Stimulated activated CD4-positive, alpha-beta T cell treated with anti-CD3 and anti-CD28 coated beads, TNF-alpha, amount 100 ng/mL, for 1 hour (primary cell): ENCODE results near the gene ETS2.

Source experiments
- DNase-seq, 3 donors: peaks; one replicate each; pipeline ENCODE4 v3.0.0-alpha.2; 2020; ENCODE audit warnings: low read depth in 3 of 3, low spot score in 1 of 3

Gene ETS2

GRCh38 chr21:38858026-38858811 lies 52.5 kb downstream of the ETS2 start:
- DNase-seq = no peak

GRCh38 chr21:38858812-38859205 lies 53.1 kb downstream of the ETS2 start:
- no peak for DNase-seq

DNA sequence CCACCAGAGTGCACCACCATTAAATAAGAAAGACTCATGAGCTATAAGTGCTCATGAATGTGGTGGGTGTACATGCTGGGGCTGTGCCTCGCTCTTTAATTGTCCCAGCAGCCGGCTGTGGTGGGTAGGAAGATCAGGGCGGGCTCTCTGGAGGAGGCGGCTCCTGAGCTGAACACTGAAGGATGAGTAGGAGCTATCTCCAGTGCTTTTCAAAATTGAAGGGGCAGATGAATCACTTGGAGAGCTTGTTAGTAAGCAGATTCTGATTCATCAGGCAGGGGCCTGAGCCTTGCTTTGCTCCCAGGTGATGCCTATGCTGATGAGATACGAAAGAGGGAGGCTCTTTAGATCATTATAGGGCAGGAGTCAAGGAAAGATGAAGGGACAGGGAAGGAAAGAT lies 54.1 kb downstream of the ETS2 start:
- DNase-seq = no peak

DNA sequence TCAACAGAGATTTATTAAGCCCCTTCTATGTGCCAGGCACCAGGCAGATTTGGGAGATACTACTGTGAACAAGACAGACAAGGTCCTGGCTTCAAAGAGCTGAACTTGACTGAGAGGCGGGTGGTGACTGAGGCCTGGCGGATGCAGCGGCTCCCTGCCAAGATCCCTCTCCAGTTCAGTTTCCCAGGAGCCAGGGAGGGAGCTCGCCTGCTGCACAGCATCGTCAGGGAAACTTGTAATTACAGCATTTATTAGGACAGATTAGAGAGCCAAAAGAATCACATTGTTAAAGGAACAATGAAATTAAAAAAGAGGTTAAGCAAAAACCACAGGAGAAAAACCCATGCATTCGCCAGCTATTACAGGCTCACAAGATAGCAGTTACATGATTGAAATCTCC lies 55.3 kb downstream of the ETS2 start:
- no peak for DNase-seq

GRCh38 chr21:38861989-38862683 lies 56.4 kb downstream of the ETS2 start:
- DNase-seq = no peak

- DNase-seq = no peak
These were observed 57.6 kb downstream of the ETS2 start for GRCh38 chr21:38863291-38863690.

- DNase-seq = no peak
These were observed 58.2 kb downstream of the ETS2 start for GRCh38 chr21:38863843-38864363.

GRCh38 chr21:38864964-38865363 lies 59.2 kb downstream of the ETS2 start:
- DNase-seq = no peak

GRCh38 chr21:38869196-38869595 lies 63.5 kb downstream of the ETS2 start:
- no peak for DNase-seq

- no peak for DNase-seq
These were observed 64.2 kb downstream of the ETS2 start for GRCh38 chr21:38869946-38870345.
